Adrenal gland (tissue), 5 donors: ENCODE results near the gene MAPK11.

Experiments used
- CTCF ChIP-seq, 6 experiments: fragments of 450-650 bp in 4 of 6; fragments of 200-600 bp in 2 of 6; sonication (generic) in 1 of 6; IDR thresholded peaks; 1 replicate in 5 of 6; 2 replicates in 1 of 6; pipeline versions ENCODE4 v1.5.1 to v1.8.0; 2016 to 2021; ENCODE audit warnings: antibody characterized with exemption in 6 of 6, mild to moderate bottlenecking in 2 of 6, moderate library complexity in 1 of 6
- POLR2A ChIP-seq, 2 donors: fragments of 450-650 bp; IDR thresholded peaks; one replicate each; pipeline ENCODE4 v1.6.1; 2017; ENCODE audit warnings: antibody characterized with exemption in 2 of 2, mild to moderate bottlenecking in 2 of 2, moderate library complexity in 1 of 2
- donor health status: DM: no; HTN: no; CAD: no.

GRCh38 chr22:50276143-50276542, 6.0 kb upstream of the MAPK11 start:
- TF ChIP-seq CTCF (IDR thresholded peaks at IDR 0.05), result peak; percentile 9 to 67 (median 32)
- TF ChIP-seq POLR2A (IDR thresholded peaks at IDR 0.05), result no peak
